SK-N-DZ (cell line): Measurements from ENCODE around the gene MEG3.

Source experiments
- DNase-seq: peaks from one replicate; pipeline ENCODE4 v3.0.0-alpha.2; 2015; ENCODE audit warnings: low spot score

The MEG3 gene

DNA sequence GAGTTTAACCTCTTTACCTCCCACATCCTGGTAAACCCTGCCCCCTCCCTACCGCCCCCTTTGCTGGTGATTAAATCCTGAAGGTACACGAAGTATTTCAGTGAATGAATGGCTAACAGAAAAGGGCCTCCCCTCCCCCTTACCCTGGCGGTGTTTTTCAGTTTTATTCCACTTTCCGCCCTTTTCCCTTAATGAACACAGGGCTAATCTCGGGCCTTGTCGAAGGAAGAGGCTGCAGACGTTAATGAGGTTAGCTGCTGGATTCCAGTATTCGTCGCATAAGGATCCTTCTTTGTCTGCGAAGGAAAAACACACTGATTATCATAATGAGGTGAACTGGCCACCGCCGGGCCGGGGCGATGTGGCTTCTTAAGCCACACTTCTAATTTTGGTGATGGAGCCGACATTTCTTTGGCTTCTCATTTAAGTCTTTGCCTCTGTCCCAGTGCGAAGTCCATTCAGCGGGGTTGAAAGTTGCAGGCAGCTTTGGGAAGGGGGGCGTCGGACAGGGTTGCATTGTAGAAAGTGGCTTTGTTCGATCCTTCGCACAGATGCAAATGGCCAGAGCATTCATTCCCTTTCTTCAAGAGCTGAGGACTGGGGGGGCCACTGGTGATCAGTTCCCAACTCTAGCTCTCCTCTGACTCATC lies 6.5 kb downstream of the MEG3 start:
- DNase-seq, result no peak

- no peak for DNase-seq
These were observed 8.3 kb downstream of the MEG3 start for GRCh38 chr14:100834082-100834793.

- DNase-seq, result no peak
These were observed 9.1 kb downstream of the MEG3 start for GRCh38 chr14:100834794-100835547.

DNA sequence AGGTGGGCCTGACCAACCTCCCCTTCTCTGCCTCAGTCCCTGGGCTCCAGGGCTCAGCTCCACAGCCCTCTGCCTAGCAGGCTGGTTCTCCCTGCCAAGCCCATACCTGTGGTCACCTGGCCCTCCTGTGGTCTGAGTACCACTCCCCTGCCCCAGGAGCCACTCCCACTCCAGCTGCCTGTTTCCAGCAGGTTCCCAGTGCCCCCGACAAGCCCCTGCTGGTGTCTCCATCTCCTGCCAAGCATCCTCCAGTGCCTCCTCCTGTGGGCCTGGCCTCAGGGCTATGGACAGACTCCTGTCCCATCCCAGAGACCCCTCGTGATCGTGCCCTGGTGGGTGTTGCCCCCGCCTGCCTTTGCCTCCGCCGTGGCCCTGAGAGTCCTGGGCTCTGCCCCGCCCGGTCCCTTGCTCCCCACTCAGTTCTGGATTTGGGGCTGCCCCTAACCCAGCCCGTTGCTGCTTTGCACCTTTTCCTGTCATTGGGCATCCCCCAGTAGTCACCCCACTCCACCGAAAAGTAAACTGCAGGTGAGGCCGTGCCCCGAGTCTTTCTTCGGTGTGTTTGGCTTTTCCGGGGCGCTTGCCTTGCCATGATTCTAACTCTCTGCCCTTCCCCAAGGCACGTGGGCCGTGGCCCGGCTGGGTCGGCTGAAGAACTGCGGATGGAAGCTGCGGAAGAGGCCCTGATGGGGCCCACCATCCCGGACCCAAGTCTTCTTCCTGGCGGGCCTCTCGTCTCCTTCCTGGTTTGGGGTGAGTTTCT lies 9.8 kb downstream of the MEG3 start:
- DNase-seq, result no peak

DNA sequence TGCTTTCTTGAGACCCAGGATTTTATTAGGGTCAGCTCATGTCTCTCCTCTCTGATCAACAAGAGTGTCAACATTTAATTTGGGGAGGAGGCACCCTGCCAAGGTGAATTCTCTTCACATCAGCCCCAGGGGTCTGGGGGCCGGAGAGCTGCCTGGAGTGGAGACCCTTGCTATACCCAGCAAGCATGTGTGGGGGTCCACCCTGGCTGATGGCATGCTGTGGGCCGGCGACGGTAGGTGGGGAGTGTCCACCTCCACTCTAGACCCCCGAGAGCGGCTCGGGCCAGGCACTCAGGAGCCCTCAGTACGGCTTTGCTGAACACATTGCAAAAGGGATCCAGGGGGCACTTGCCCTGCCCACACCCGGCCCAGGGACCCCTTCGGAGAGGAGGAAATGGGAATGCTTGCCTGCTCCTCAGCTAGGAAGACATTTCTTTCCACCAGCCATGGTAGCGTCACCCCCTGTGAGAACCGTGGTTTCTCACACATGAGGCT lies 10.4 kb downstream of the MEG3 start:
- DNase-seq, result no peak

DNA sequence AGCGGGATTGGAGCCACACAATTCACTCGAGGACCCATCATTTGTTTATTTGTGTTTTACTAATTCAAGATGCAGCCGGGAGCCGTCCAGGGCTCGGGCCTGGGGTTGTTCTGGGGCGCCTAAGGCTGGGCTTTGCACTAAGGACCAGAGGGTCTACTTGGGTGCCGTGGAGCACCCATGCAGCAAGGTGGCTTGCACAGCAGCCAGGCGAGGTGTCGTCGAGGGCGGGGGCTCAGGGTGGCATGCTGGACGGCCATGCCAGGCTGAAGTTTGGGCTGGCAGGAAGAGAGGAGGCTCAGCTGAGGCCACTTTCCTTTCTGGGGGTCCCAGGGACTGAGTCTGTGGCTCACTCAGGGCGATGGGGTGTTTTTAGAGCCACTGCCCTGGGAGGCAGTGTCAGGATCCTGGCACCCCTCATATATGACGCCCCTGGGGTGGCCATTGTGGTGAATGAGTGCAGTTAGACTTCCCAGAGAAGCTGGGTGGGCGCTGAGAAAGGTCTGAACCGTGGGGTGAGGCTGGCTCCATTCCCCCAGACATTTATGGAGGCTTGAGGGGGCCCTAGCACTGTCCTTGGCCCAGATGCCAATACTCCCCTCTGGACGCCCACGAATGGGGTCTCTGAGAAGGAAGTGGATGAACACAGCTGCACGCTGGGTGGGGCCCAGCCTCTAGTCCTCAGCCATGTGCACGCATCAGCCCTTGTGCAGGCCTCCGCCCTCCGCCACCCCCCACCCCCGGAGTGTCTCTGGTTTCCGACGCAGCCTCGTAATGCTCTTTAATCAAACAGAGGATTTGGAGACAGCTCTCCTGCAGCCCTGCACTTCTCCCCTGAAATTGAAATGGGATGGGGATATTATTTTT lies 11.3 kb downstream of the MEG3 start:
- DNase-seq, result no peak

DNA sequence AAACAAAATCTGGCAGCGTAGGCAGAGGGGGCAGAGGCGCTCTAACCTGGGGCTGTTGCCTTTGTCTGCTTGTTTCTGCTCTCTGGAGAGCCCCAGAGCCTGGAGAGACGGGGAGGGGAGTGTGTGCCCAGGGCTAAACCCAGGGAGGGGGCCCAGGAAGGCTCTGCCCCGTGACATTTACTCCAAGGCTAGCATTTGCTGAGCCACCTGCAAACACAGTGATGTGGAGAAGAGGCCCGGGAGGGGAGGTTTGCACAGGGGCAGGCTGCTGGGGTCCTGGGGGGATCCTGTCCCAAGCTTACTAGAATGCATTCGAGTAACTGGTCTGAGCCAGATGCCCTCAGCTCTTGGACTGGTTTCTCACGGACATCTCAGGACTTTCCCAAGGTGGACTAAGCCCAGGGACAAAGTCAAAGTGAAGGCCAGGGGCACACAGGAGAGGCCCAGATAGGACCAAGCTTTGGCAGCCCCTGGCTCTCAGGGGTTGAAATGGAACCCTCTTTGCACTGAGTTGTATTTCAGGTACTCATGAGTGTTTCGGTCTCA lies 12.0 kb downstream of the MEG3 start:
- DNase-seq, result no peak

DNA sequence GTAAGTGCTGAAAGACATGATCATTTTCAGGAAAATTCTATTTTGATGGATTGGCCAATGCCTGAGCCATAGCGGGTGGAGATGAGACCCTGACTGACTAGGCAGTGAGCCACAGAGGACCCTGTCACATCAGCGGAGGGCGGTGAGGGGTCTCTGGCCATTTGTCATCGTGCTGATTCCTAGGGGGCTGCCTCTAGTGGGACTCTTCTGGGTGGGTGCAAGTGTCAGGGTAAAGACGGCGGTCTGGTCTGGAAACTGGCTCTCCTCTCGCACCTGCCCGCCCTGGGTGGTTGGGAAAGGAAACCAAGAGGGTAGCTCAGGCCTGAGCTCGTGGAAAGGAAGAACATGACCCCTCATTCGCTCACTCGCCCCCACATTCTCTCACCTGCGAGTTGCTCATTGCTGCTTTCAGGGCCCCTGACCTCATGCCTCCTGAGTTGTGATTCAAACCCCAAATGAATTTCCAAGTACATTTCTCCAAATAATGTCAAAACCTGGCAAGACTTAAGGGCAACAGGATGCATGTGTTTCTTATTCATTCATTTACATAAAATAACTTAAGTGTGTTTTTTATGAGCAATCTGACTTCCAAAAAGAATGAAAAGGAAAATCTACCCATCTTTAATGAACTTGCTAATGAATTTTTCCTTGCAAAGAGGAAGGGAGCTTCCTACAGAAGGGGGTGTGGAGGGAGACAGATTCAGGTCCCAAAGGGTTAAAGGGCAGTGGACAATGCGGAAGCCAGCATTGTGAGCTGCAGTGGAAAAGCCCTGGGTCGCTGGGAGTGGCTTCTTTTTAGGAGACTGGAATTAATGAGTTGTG lies 12.8 kb downstream of the MEG3 start:
- no peak for DNase-seq

GRCh38 chr14:100839315-100839585 lies 13.3 kb downstream of the MEG3 start:
- DNase-seq, result no peak

DNA sequence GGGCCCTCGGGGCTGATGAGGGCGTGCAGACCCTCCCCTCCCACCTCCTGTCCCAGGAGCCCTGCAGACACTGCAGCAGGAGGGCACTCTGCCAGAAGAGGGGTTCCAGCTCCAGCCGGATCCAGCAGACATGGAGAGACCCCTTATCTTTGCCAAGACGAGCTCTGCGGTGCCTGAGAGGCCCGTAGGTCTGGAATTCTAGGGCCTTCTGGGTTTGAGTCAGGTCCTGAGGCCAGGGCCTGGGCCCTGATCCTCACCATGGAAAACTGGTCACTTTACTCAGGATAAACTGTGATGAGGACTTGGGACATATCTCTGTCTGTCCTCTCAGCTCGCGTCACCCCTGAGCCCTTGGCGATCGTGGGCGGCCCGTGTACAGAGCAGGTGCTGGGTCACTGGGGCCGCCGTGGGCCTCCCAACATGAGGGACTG lies 13.8 kb downstream of the MEG3 start:
- no peak for DNase-seq

DNA sequence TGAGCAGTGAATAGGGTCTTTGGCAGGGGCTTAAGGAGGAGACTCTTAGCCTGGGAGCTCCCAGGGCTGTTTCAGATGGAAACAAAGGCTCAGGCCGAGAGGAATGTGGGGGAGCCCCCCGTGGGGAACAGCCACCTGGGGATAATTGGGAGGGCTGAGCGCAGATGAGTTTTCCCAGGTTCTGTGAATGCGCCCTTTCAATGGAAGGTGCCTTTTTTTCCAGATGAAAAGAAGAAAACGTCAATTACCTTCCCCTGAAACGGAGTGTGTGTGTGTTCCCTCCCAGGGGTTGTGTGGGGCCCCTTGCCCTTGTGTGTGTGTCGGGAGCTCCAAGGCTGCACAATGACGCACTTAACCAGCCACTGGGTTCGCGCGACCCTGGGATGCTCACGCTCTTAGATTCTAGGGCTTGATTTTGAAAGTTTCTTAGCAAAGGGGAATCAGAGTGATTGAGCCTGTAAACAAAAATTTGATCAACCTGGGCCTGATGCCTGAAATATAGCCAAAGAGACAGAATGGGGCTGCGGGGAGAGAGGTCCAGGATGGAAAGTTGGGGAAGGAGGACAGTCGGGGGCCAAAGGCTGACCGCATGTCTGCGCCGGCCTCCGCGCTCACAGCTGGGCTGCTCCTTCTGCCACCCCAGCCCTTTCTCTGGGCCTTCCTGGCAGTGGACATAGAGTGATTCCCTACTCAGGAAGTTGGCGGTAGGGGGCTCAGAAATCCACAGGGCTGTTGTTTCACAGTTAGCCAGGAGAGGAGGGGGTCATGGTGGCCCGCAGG lies 14.6 kb downstream of the MEG3 start:
- DNase-seq, result no peak

DNA sequence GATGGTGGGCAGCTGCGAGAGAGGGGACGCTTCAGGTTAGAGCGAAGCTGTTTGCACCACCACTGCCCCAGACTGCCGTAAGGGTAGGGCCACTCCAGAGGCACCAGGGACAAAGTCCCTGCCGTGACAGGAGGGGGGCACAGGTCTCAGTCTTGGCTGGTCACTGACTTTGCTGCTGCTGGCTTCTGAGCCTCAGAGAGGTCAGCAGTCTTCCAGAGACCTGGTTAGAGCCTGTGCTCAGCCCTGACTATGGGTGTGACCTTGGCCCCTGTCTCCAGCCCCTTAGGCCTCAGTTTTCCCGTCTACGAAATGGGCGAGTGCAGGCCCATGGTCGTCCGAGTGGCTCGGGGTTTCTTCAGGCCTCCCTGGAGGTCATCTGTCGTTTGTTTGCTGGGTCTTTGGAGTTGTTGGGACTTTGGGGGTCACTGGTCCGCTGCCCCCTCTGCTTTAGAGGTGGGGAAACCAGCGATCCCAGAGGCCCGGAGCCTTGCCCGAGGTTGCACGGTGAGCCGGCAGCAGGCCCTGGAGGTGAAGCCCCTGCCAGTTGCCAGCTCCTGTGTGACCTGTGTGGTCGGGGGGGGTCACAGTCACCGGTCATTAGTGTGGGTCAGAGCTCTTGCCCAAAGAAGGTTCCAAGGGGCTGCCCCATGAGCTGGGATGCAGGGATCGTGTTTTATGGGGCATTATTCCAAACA lies 15.3 kb downstream of the MEG3 start:
- no peak for DNase-seq

- DNase-seq, result no peak
These were observed 16.0 kb downstream of the MEG3 start for GRCh38 chr14:100841761-100842403.

DNA sequence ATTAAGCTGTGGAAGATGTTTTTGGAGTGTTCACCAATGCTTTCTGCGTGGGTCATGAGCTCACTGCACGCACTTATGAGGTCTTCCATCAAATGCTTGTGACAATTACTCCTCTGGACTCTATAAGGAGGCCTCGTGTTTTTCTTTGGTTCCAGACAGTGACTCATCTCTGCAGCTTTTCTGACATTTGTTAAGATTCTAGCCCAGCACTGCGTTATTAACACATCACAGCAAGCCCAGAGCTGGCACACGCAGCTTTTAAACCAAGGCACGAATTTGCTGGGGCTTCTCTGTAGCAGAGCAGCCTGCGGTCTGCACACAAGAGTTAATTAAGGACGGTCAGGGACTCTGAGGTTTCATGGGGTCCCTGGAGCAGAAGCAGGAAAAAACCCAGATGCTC lies 16.9 kb downstream of the MEG3 start:
- DNase-seq, result no peak

DNA sequence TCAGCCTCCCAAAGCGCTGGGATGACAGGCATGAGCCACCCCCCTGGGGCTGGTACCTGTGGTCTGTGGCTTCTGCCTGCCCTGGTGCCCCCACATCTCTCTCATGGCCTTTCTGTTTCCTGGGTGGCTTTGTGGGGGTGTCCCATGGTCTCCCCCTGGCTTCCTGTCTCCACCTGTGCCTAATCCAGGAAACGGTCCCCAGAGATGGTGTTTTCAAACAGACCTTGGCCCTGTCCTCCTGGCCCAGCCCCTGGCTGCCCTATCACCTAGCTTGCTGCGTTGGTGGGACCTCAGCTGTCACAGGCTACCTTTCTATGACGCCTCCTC lies 18.1 kb downstream of the MEG3 start:
- DNase-seq, result no peak

DNA sequence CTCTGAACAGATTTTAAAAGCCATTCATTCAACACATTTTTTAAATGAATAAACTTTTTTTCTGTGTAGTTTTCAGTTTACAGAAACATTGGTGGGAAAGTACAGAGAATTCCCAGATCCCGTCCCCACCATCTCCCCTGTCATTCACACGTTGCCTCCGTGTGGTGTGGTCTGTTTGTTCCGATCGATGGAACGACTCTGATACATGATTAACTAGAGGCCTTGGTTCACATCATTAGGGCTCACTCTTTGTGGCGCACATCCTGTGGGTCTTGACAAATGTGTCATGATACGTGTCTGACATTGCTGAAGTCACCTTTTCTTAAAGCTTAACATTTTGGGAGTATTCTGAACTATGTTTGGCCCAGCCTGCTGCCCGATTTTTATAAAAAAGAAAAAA lies 18.5 kb downstream of the MEG3 start:
- no peak for DNase-seq

DNA sequence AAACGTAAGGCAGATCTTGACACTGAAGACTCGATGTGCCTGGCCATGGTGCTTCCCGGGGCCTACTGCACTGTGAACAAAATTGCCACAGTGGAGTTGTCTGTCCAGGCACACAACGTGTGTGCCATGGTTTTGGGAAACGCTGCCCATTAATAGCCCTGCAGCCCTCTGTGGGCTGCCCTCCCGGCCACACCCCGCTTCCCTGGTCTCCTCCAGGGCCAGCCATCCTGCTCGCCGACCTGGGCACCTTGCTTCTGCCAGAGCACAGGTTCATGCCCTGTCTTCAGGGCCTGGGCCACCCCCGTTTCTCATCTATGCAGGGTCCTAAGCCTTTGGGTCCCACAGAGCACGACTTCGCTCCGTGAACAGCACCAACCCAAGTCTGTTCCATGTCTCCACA lies 18.9 kb downstream of the MEG3 start:
- no peak for DNase-seq

GRCh38 chr14:100845341-100845740 lies 19.4 kb downstream of the MEG3 start:
- no peak for DNase-seq
